Breast epithelium (tissue), 3 donors: ENCODE measurements around the gene ST6GALNAC1.

Experiments used
- POLR2A ChIP-seq: fragments of 450-650 bp; IDR thresholded peaks from one replicate; pipeline ENCODE4 v1.6.1; 2016; ENCODE audit warnings: antibody characterized with exemption, mild to moderate bottlenecking, moderate library complexity
- TF ChIP-seq, protein P1 (sequence below), 3 donors: fragments of 450-650 bp; IDR thresholded peaks; one replicate each; pipeline ENCODE4 v1.5.1; 2016 to 2017; ENCODE audit warnings: antibody characterized with exemption in 3 of 3, mild to moderate bottlenecking in 3 of 3, moderate library complexity in 3 of 3

DNA sequence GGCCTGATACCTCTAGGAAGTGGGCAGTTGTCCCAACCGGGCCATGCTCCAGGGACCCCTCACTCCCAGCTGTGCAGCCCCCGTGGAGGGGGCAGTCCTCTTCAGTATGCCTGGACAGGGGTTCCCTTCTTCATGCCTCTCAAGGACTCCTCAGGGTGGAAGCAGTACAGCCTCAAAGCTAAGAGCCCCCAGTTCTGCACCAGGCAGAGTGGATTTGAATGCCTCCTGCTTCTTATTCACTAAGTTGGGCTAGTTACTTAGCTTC is 23.9 kb upstream of the ST6GALNAC1 start:
- TF ChIP-seq, protein P1, sequence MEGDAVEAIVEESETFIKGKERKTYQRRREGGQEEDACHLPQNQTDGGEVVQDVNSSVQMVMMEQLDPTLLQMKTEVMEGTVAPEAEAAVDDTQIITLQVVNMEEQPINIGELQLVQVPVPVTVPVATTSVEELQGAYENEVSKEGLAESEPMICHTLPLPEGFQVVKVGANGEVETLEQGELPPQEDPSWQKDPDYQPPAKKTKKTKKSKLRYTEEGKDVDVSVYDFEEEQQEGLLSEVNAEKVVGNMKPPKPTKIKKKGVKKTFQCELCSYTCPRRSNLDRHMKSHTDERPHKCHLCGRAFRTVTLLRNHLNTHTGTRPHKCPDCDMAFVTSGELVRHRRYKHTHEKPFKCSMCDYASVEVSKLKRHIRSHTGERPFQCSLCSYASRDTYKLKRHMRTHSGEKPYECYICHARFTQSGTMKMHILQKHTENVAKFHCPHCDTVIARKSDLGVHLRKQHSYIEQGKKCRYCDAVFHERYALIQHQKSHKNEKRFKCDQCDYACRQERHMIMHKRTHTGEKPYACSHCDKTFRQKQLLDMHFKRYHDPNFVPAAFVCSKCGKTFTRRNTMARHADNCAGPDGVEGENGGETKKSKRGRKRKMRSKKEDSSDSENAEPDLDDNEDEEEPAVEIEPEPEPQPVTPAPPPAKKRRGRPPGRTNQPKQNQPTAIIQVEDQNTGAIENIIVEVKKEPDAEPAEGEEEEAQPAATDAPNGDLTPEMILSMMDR (IDR thresholded peaks at IDR 0.05), result no peak
- no peak for TF ChIP-seq POLR2A
